RWPE1 (cell line): ENCODE data around the gene SRSF11.

Source experiments
- CTCF ChIA-PET: fragments of 350-600 bp; sonication (Branson Sonifier 250); formaldehyde crosslinking; extraction: SDS; loops from one replicate; lab custom pipeline; 2021; lab: Yijun Ruan, JAX
- POLR2A ChIA-PET: fragments of 400-600 bp; formaldehyde crosslinking; extraction: SDS; loops from one replicate; lab custom pipeline; 2020; ENCODE audit warnings: antibody characterized with exemption; ENCODE audit not compliant: low non-redundant PET; lab: Yijun Ruan, JAX
- DNase-seq: peaks from one replicate; pipeline ENCODE4 v3.0.0; 2012; ENCODE audit warnings: low spot score
- H3K27ac ChIP-seq: fragments of 450-650 bp; 2 replicates; pipeline ENCODE4 v1.5.1; 2017
- TF ChIP-seq, protein P1 (sequence below): fragments of 450-650 bp; conservative IDR thresholded peaks from 2 replicates; pipeline ENCODE4 v1.5.1; 2017; ENCODE audit warnings: low read depth, mild to moderate bottlenecking

Gene SRSF11

DNA sequence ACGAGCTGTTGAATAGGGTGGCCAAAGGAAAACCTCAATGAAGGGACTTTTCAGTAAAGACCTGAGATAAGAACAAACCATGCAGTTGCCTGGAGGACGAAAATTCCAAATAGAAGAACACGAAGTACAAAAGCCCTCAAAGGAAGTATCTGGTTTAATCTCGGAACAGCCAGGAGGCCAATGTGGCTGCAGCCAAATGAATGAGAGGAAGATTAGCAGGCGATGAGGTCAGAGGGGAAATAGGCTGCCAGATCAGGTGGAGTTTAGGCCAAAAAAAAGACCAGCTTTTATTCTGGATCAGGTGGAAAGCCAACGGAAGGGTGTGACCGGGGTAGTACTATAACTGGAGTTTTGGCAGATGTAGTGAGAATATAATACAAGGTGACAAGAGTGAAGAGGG is 43.7 kb downstream of the SRSF11 start:
- H3K27ac ChIP-seq: no peak overlapping the region
- ChIA-PET CTCF (no interaction called here), POLR2A (no interaction called here)
- no peak for DNase-seq
- TF ChIP-seq, protein P1, sequence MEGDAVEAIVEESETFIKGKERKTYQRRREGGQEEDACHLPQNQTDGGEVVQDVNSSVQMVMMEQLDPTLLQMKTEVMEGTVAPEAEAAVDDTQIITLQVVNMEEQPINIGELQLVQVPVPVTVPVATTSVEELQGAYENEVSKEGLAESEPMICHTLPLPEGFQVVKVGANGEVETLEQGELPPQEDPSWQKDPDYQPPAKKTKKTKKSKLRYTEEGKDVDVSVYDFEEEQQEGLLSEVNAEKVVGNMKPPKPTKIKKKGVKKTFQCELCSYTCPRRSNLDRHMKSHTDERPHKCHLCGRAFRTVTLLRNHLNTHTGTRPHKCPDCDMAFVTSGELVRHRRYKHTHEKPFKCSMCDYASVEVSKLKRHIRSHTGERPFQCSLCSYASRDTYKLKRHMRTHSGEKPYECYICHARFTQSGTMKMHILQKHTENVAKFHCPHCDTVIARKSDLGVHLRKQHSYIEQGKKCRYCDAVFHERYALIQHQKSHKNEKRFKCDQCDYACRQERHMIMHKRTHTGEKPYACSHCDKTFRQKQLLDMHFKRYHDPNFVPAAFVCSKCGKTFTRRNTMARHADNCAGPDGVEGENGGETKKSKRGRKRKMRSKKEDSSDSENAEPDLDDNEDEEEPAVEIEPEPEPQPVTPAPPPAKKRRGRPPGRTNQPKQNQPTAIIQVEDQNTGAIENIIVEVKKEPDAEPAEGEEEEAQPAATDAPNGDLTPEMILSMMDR: no peak

DNA sequence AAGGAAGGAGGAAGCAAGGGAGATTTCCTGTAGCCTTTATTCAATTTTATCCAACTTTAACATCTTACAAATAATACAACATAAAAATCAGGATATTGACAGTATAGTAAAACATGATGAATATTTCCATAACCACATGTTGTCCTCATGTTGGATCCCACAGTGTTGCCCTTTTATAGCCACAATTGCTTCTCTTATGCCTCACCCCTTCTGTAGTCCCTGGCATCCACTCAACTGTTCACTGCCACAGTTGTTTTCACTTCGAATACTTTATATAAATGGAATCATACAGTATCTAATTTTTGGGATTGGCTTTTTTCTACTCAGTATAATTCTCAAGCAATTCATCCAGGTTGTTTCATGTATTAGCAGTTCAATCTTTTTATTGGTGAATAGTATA is 44.8 kb downstream of the SRSF11 start:
- TF ChIP-seq, protein P1: no peak
- no peak overlapping the region for H3K27ac ChIP-seq
- DNase-seq: no peak
- ChIA-PET CTCF (interaction anchor here (0.7 kb wide), 1 partner anchor 1567 kb away, joined by 3 read pairs; no protein-coding TSS in a partner anchor), POLR2A (no interaction called here)

DNA sequence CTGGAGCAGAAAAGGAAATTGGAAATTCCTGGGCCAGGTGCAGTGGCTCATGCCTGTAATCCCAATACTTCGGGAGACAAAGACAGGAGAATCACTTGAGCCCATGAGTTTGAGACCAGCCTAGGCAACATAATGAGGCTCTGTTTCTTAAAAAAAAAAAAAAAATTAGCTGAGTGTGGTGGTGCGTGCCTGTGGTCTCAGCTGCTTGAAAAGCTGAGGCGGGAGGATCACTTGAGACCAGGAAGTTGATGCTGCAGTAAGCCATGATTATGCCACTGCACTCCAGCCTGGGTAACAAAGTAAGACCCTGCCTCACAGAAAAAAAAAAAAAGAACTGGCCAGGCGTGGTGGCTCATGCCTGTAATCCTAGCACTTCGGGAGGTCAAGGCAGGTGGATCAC is 56.7 kb downstream of the SRSF11 start:
- no peak overlapping the region for H3K27ac ChIP-seq
- DNase-seq: no peak
- POLR2A ChIA-PET: no interaction called here
- CTCF ChIA-PET: interaction anchor here (0.6 kb wide), 1 partner anchor 199 kb away, joined by 3 read pairs; no protein-coding TSS in a partner anchor
- TF ChIP-seq, protein P1: no peak

DNA sequence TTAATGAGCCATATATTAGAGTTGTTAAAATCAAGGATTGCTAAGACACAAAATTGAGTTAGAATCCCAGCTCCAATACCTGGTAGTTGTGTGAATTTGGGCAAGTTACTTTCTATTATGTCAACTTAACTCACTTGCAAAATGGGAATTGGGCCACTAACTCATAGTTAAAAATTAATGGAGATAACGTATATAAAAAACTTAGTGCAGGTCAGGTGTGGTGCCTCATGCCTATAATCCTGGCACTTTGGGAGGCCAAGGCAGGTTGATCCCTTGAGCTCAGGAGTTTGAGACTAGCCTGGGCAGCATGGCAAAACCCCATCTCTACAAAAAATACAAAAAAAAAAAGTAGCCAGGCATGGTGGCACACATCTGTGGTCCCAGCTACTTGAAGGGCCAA is 57.5 kb downstream of the SRSF11 start:
- POLR2A ChIA-PET: no interaction called here
- H3K27ac ChIP-seq: no peak overlapping the region
- TF ChIP-seq, protein P1: no peak
- CTCF ChIA-PET: no interaction called here
- DNase-seq: no peak

DNA sequence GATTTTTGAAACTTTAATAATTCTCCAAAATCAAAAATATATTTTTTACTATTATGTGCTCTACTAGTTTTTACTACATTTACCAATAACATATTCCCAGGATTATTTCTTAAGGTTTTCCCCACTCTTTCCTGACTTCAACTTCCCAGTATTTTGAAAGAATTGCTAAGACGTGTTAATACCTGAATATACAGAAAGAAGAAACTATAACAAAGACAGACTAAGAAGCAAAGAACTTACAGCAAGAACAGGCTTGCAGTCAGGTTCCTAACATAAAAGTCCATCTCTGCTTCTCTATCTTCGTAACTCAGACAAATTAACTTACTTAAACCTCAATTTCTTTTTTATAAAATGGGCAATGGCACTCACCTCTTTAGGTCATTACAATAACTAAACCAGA is 63.2 kb downstream of the SRSF11 start:
- DNase-seq: peak; percentile 15
- ChIA-PET CTCF (no interaction called here), POLR2A (no interaction called here)
- H3K27ac ChIP-seq: no peak overlapping the region
- TF ChIP-seq, protein P1: no peak

DNA sequence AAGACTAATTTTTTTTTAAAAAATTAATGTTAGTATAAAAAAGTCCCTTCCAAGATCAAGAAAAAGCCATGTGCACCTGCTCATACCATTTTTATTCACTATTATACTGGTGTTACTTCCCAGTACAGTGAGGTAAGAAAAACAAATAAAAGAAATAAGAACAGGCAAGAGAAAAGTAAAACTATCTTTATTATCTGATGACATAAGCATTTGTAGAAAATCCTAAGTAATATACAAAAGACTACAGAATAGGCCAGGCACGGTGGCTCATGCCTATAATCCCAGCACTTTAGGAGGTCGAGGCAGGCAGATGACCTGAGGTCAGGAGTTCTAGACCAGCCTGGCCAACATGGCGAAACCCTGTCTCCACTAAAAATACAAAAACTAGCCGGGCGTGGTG is 65.3 kb downstream of the SRSF11 start:
- CTCF ChIA-PET: no interaction called here
- POLR2A ChIA-PET: no interaction called here
- no peak overlapping the region for H3K27ac ChIP-seq
- TF ChIP-seq, protein P1: no peak
- DNase-seq: no peak

DNA sequence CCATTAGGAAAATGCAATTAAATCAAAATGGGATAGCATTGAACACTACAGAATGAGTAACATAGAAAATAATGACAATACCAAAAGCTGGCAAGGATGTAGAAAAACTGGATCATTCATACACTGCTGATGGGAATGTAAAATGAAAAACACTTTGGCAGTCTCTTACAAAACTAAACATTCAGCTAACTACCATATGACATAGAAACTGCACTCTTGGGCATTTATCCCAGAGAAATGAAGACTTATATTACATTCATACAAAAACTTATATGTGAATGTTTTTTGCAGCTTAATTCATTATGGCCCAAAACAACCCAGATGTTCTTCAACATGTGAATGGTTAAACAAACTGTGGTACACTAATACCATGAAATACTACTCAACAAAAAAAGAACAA is 67.0 kb downstream of the SRSF11 start:
- CTCF ChIA-PET: interaction anchor here (0.8 kb wide), 1 partner anchor 29 kb away, joined by 3 read pairs; no protein-coding TSS in a partner anchor
- no peak overlapping the region for H3K27ac ChIP-seq
- DNase-seq: no peak
- POLR2A ChIA-PET: no interaction called here
- TF ChIP-seq, protein P1: no peak
